Measurements from ENCODE around the gene C2CD4D. TPM values are rescaled to one million over a fixed set of nuclear protein-coding genes. Genes with fewer than 3 reads are reported as not detected.
A peak's percentile ranks its signal among the peaks of the same experiment; 100 is the strongest.

C2CD4D gene
- total RNA-seq, 1 experiment from 2014 or later = not detected

GRCh38 chr1:151799179-151800022 lies 40.2 kb downstream of the C2CD4D start:
- no peaks in the 10 kb centered on the region for H3K36me3 ChIP-seq (ENCODE audit: insufficient read depth, low read length, poor library complexity, severe bottlenecking)
- no peaks in the 10 kb centered on the region for H3K9me3 ChIP-seq (ENCODE audit: low read depth, low read length, poor library complexity, severe bottlenecking)
- ChIA-PET CTCF (no interaction called here), POLR2A (ENCODE audit: low non-redundant PET) (no interaction called here)
- no peak overlapping the region for H3K4me3 ChIP-seq (ENCODE audit: low read depth, low read length, poor library complexity, severe bottlenecking)
- no peak for DNase-seq (ENCODE audit: low spot score)
- TF ChIP-seq EZH2 (IDR thresholded peaks at IDR 0.05; ENCODE audit: borderline replicate concordance, low read depth, low read length, poor library complexity, severe bottlenecking) = no peak
- no peak for TF ChIP-seq CTCF (conservative IDR thresholded peaks at IDR 0.05; ENCODE audit: low read depth, low read length)
- intact Hi-C loops (cut with micrococcal nuclease; ENCODE audit: unreplicated experiment) = no loop called here
- no peaks in the 10 kb centered on the region for H3K4me1 ChIP-seq (ENCODE audit: insufficient read depth, low read length, poor library complexity, severe bottlenecking)
- no peak overlapping the region for H3K27ac ChIP-seq (ENCODE audit: low read depth, low read length, poor library complexity, severe bottlenecking)
- peaks cover 91% of the 10 kb centered on the region for H3K27me3 ChIP-seq (replicated peaks; ENCODE audit: insufficient read depth, low read depth, low read length, poor library complexity)
- BruUV-seq (replicated peaks) = no TSS peak

- no peak overlapping the region for H3K4me3 ChIP-seq (ENCODE audit: low read depth, low read length, poor library complexity, severe bottlenecking)
- TF ChIP-seq CTCF (conservative IDR thresholded peaks at IDR 0.05; ENCODE audit: low read depth, low read length) (no peak), EZH2 (IDR thresholded peaks at IDR 0.05; ENCODE audit: borderline replicate concordance, low read depth, low read length, poor library complexity, severe bottlenecking) (no peak)
- H3K4me1 ChIP-seq (ENCODE audit: insufficient read depth, low read length, poor library complexity, severe bottlenecking) = no peaks in the 10 kb centered on the region
- no peaks in the 10 kb centered on the region for H3K36me3 ChIP-seq (ENCODE audit: insufficient read depth, low read length, poor library complexity, severe bottlenecking)
- H3K27ac ChIP-seq (ENCODE audit: low read depth, low read length, poor library complexity, severe bottlenecking) = no peak overlapping the region
- no peaks in the 10 kb centered on the region for H3K9me3 ChIP-seq (ENCODE audit: low read depth, low read length, poor library complexity, severe bottlenecking)
- POLR2A ChIA-PET (ENCODE audit: low non-redundant PET) = no interaction called here
- intact Hi-C loops (cut with micrococcal nuclease; ENCODE audit: unreplicated experiment) = no loop called here
- CTCF ChIA-PET = no interaction called here
- H3K27me3 ChIP-seq (replicated peaks; ENCODE audit: insufficient read depth, low read depth, low read length, poor library complexity) = peaks cover 83% of the 10 kb centered on the region
- no TSS peak for BruUV-seq (replicated peaks)
- DNase-seq (ENCODE audit: low spot score) = no peak
Measured at GRCh38 chr1:151798571-151798970, 41.0 kb downstream of the C2CD4D start.

- TF ChIP-seq CTCF (conservative IDR thresholded peaks at IDR 0.05; ENCODE audit: low read depth, low read length) (no peak), EZH2 (IDR thresholded peaks at IDR 0.05; ENCODE audit: borderline replicate concordance, low read depth, low read length, poor library complexity, severe bottlenecking) (no peak)
- Histone ChIP-seq H3K4me3 (ENCODE audit: low read depth, low read length, poor library complexity, severe bottlenecking) (peak overlapping the region; percentile 56), H3K27ac (ENCODE audit: low read depth, low read length, poor library complexity, severe bottlenecking) (no peak overlapping the region), H3K27me3 (replicated peaks; ENCODE audit: insufficient read depth, low read depth, low read length, poor library complexity) (peaks cover 19% of the 10 kb centered on the region), H3K36me3 (ENCODE audit: insufficient read depth, low read length, poor library complexity, severe bottlenecking) (no peaks in the 10 kb centered on the region), H3K9me3 (ENCODE audit: low read depth, low read length, poor library complexity, severe bottlenecking) (no peaks in the 10 kb centered on the region), H3K4me1 (ENCODE audit: insufficient read depth, low read length, poor library complexity, severe bottlenecking) (peaks cover 9% of the 10 kb centered on the region)
- POLR2A ChIA-PET (ENCODE audit: low non-redundant PET) = no interaction called here
- DNase-seq (ENCODE audit: low spot score) = no peak
- no TSS peak for BruUV-seq (replicated peaks)
- intact Hi-C loops (cut with micrococcal nuclease; ENCODE audit: unreplicated experiment) = no loop called here
- CTCF ChIA-PET = no interaction called here
Measured at GRCh38 chr1:151790940-151791651, 48.5 kb downstream of the C2CD4D start.
